OCI-LY7 (cell line): ENCODE measurements around the gene HOXA3.

ENCODE experiments used
- CTCF ChIP-seq: fragments of 200-600 bp; sonication (generic); conservative IDR thresholded peaks from 2 replicates; pipeline ENCODE4 v1.5.1; 2014; ENCODE audit warnings: mild to moderate bottlenecking, antibody characterized with exemption, low read length, moderate library complexity, mixed read lengths
- EZH2phosphoT487 ChIP-seq: fragments of 200-600 bp; sonication (generic); IDR thresholded peaks from 2 replicates; pipeline ENCODE4 v1.6.1; 2018; ENCODE audit warnings: low read depth, borderline replicate concordance, mild to moderate bottlenecking, mixed run types, antibody characterized with exemption, low read length, moderate library complexity, mixed read lengths

- TF ChIP-seq CTCF: peak; percentile 80
- no peak for TF ChIP-seq EZH2phosphoT487
Measured at GRCh38 chr7:27143023-27143949, 9.1 kb downstream of the HOXA3 start, which contains the start of gene HOXA5.
